ENCODE results near the gene PAFAH1B1.

The PAFAH1B1 gene

DNA sequence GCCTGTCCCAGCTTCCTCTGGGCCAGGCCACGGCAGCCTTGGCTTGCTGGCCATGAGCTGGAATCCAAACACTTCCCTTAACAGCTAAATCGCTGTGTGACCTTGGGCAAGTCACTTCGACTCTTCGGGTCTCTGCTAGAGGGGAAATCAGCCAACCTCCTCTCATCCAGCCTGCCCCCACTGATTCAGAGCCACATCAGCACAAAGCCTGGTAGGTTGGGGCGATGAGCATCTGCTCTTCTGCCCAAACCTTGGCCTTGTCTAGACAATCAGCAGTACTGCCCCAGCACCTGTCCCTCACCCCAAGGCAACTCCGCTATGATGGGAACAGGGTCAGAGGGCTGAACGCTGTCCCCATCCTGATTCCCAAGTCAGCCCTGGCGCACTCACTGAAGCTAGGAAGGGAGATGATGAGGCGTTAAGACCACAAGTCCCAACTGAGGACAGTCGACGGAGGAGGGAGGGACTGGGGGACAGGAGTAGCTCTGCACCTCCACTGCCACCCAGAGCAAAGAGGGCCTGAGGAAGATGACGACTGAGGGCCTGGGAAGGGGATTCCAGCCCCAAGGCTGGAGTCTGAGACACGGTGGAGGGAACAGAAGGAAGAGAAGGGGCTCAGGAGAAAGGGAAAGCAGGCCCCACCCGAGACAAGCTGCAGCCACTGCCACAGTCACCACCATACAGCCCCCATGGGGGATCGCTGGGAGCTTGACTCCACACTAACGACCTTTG, 116.8 kb downstream of the PAFAH1B1 start:
- H3K4me3 ChIP-seq (ENCODE audit: low read depth, low read length): peak overlapping the region; percentile 76
- DNase-seq (ENCODE audit: low read depth): no peak

DNA sequence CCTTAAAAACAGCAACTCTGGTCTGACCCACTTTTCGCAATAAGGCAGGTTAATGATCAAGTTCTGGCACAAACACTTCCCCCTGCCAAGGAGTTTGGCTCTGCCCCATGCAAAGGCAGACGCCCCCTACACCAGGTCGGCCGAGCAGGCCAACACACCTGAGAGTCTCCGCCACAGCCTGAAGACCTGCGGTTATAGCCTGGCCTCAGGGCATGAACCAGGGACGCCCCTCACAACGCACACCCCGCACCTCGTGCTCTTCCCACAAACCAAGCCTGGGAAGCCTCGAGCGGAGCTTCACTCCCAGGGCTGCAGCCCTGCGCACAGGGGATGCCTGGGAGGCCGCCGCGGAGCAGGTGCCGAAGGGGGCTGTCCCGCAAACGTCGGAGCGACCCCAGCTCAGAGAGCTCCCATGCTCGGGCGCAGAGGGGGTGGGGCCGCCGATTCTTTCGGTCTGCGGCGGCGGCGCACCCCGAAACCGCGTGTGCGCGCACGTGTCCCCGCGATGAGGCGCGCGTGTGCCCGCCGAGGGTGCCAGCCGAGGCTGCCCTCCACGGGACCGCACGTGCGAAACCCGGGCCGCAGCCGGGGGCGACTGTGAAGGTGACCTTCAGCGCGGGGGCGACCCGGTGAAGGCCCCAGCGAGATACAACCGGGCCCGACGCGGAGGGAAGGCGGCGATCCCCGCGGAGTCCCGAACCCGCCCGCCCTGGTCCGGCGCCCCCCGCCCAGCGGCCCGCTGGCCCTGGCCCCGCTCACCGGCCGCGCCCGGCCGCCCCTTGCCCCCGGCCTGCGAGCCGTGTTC, 117.6 kb downstream of the PAFAH1B1 start:
- DNase-seq (ENCODE audit: low read depth): no peak
- H3K4me3 ChIP-seq (ENCODE audit: low read depth, low read length): peak overlapping the region; percentile 76

DNA sequence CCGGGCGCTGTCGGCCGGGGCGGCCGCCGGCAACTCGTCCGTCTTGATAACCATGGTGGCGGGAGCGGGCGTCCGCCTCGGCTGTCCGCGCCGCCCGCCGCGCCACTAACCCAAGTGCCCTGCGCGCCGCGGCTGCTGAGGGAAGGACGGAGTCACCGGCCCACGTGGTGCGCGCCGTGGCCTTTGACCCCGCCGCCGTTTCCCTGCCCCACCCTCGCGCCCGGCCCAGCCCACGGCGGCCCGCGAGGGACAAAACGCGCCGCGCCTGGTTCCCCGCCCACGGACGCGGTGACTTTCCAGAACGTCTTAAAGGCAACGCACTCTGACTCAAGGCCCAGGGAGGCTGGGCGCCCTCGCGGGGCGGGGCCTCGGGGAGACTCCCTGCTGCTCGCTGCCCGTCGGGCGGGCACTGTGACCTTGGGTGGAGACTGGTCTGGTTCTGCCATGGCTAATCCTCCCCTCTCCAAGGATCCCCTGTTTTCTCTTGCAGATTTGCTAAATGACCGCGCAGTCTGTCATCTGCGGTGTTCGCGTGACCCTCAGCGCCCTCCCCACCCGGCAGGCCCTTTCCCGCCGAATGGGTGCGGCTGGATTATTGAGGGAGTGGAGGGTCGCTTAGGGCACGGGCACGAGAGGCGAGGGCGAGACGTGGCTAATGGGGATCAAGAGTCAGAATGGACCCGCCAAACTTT, 118.3 kb downstream of the PAFAH1B1 start, which contains the start of gene CLUH:
Gene CLUH (minus strand): TSS at position 157 of the 692 bp plus-strand sequence. CDS start 103 bp downstream, at position 54.
- peak; percentile 91 for DNase-seq (ENCODE audit: low read depth)

DNA sequence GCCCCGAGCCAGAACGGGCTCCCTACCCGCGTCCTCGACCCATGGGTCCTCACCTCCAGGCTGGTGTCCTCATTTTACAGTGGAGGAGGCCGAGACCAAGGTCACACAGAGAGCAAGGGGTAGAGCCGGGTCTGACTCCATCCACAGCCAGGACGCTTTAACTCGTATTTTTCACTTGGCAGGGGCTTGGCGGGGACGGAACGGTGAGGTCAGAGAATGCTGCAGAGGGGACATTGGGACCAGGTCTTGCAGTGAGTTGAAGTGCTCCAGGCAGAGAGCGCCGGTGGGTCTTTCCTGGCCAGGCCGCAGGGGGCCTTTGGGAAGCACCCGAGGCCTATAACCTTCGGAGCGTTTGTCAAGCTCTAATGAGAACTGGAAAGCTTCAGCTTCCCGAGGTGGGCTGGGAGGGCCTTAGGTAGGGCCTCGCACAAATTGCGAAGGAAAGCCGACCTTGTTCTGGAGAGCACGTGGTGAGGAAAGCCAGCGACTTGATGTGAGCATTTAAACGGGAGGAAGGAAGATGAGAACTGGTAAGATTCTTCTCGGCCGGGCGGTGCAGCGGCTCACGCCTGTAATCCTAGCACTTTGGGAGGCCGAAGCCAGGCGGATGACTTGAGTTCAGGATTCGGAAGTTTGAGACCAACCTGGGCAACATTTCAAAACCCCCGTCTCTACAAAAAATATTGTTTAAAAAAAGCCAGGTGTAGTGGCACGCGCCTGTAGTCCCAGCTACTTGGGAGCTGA, 119.0 kb downstream of the PAFAH1B1 start:
- DNase-seq (ENCODE audit: low read depth): no peak
- H3K4me3 ChIP-seq (ENCODE audit: low read depth, low read length): peak overlapping the region; percentile 76

More for the DNA sequence above, 118.3 kb downstream of the PAFAH1B1 start, which contains the start of gene CLUH:
- peak within 1 kb of the TSS; percentile 76 for H3K4me3 ChIP-seq (ENCODE audit: low read depth, low read length)

DNA sequence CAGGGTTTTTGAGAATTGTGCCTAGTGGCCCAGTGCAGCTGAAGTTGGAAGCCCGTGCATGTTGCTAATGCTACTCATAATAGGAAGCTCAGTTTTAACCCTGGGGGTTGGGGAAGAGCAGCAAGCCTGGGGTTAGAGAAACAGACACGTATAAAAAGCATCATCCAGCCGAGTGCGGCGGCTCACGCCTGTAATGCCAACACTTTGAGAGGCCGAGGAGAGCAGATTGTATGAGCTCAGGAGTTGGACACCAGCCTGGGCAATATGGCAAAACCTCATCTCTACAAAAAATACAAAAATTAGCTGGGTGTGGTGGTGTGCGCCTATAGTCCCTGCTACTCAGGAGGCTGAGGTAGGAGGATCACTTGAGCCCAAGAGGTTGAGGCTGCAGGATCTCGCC, 120.4 kb downstream of the PAFAH1B1 start:
- no peak for DNase-seq (ENCODE audit: low read depth)
- H3K4me3 ChIP-seq (ENCODE audit: low read depth, low read length): no peak overlapping the region

DNA sequence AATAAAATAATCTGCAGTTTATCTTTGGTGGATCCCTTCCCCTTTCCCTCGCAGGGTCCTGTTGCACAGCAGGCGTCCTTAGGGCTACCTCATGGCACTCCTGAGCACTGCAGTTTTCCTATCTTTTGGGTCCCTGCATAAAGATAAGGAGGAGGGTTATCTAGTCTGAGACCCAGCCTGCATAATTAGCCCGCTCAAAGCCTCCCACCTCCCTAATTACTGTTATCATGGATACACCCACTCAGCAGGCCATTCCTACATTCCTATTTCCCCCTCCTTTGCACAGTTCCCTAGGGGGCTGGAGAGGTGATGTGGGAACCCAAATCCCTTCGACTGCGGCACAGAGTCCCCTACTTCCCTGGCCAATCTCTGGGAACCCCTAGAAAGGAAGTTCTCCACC, 123.2 kb downstream of the PAFAH1B1 start:
- H3K4me3 ChIP-seq (ENCODE audit: low read depth, low read length): no peak overlapping the region
- no peak for DNase-seq (ENCODE audit: low read depth)

DNA sequence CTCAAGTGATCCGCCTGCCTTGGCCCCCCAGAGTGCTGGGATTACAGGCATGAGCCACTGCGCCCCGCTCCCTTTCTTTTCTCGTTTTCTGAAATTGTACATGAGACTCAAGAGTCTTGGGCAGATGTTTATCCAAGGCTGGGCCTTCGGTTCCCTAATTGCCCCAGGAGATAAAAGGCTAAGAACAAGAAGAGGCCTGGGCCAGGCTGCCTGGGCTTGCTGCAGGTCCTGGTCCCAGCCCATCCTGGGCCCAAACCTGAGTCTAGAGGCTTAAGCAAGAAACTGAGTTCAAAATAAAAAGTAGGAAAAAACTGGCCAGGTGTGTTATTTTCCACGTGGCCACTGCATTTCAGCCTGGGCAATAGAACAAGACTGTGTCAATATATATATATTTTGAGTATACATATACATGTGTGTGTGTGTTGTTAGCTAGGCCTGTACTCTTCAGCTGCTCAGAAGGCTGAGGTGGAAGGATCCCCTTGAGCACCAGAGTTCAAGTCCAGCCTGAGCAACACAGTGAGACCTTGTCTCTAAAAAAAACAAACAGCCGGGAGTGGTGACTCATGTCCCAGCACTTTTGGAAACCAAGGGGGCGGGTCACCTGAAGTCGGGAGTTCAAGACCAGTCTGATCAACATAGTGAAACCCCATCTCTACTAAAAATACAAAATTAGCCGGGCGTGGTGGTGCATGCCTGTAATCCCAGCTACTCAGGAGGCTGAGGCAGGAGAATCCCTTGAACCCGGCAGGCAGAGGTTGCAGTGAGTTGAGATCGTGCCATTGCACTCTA, 124.9 kb downstream of the PAFAH1B1 start:
- no peak for DNase-seq (ENCODE audit: low read depth)
- H3K4me3 ChIP-seq (ENCODE audit: low read depth, low read length): no peak overlapping the region

DNA sequence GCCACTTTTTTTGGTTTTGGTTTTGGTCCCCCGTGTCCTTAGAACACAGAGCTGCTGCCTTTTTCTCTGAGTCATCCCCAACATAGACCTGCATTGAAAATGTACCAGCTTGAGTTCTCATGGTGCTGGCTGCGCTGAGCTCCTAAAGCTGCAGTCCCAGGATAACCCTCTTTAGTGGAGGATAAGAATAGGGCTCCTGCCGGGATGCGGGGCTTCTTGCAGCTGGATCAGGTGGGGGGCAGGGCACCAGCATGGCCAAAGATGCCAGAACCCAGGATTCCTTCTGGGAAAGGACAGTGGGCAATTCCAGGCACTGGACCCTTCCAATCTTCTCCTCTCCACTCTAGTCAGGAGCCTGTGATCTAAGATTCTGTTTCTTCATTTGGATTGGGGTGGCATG, 126.4 kb downstream of the PAFAH1B1 start:
- no peak for DNase-seq (ENCODE audit: low read depth)
- H3K4me3 ChIP-seq (ENCODE audit: low read depth, low read length): no peak overlapping the region

DNA sequence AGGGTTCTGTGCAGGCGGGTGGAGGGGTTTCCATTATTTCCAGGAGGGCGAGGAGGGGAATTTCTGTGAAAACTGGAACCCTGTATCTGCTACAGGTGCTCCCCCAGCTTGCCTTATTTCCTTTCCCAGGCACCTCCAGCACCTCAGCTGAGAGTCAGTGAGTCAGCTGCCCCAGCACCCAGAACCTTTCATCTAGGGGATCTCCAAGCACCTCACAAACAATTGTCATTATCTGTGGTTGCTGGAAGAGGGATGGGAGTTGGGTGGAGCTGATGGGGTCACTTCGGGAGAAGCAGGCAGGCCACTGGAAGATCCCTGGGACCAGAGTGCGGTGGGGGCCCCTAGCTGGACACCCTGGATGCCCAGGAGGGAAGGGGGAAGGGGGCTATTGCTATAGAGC, 128.1 kb downstream of the PAFAH1B1 start:
- no peak overlapping the region for H3K4me3 ChIP-seq (ENCODE audit: low read depth, low read length)
- no peak for DNase-seq (ENCODE audit: low read depth)

DNA sequence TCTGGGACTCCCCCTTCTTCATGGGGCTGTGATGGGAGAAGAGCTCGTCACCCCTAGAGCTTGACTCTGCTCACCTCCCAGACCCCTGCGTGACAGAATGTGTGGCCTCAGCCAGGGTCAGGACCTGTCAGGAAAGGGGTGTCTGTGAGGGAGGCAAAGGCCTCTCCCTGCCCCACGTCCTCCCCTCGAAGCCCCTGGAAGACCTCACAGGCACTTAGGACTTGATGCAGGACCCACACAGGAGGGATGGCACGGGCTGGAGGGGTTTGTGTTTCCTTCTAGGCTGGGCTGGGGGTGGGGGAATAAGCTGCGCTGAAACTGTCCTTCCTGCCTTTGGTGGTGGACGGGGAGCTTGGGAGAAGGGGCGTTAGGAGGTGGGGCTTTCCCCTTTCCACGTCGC, 129.2 kb downstream of the PAFAH1B1 start:
- no peak overlapping the region for H3K4me3 ChIP-seq (ENCODE audit: low read depth, low read length)
- DNase-seq (ENCODE audit: low read depth): no peak

DNA sequence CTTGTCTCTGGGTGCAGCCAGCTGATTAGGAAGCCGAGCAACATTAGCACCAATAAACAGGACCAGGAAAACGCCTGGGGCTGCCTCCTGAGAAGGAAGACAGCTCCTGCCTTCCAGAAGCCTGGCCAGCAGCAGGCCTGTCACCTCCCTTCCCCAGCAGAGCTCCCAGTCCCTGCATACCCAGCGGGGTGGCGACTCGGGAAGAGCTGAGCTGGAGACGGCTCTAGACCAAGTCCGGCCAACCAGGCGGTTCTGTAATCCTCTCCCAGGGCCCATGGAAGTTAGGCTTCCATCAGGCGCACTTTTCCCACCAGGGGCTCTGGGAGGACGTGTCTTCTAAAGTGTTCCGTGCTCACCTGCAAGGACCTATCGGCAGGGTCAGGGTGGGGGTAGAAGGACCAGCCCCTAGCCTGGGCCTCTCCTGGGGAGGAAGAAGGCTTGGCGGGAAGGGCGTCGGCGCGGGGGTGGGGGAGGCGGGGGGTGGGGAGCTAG, 130.1 kb downstream of the PAFAH1B1 start:
- DNase-seq (ENCODE audit: low read depth): no peak
- H3K4me3 ChIP-seq (ENCODE audit: low read depth, low read length): no peak overlapping the region

DNA sequence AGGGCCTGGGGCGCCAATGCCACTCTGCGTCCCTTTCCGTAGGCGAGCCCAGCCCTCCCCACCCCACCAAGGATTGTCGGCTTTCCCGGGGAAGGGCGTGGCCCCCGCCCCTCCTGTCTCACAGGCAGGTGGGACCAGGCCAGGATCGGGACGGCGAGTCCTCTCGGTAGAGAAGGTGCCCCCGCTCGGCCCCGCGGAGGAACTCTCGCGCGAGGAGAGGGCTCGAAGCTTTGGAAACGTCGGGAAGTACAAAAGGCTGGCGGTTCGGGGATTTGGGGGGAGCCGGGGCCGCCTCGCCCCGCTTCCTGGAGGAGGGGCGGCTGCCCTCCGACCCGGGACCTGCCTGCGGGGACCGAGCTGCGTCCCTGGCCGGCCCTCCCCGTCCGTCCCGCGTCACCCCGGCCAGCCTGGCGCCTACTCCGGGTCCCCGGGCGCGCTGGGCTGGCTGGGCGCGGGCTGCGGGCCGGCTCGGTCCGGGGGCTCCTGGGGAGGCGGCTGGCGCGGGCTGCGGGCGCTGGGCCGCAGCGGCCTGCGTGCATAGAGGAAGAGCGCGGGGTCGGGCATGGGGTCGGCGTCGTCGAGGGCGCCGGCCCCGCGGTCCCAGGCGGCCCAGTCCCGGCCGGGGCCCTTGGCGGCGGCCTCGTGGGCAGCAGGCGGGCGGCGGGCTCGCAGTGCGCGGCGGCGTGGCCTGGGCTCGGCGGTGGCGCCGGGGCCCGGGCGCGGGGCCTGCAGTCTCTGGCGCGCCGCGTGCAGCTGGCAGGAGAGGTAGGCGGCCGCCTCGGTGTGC, 130.7 kb downstream of the PAFAH1B1 start:
- DNase-seq (ENCODE audit: low read depth): no peak
- H3K4me3 ChIP-seq (ENCODE audit: low read depth, low read length): peak overlapping the region; percentile 21

DNA sequence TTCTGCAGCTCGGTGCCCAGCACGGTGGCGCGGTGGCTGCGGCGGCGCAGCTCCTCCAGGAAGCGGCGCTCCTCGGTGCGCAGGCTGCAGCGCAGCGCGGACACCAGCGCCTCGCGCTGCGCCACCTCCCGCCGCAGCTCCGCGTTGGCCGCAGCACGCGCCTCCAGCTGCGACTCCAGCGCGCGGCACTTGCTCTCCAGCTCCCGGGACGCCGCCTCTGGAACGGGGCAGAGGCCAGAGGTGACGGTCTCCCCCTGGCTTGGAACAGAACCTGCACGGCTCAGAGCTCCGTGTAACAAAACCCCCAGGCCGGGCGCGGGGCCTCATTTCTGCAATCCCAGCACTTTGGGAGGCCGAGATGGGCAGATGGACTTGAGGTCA, 131.3 kb downstream of the PAFAH1B1 start:
- no peak for DNase-seq (ENCODE audit: low read depth)
- H3K4me3 ChIP-seq (ENCODE audit: low read depth, low read length): peak overlapping the region; percentile 18

DNA sequence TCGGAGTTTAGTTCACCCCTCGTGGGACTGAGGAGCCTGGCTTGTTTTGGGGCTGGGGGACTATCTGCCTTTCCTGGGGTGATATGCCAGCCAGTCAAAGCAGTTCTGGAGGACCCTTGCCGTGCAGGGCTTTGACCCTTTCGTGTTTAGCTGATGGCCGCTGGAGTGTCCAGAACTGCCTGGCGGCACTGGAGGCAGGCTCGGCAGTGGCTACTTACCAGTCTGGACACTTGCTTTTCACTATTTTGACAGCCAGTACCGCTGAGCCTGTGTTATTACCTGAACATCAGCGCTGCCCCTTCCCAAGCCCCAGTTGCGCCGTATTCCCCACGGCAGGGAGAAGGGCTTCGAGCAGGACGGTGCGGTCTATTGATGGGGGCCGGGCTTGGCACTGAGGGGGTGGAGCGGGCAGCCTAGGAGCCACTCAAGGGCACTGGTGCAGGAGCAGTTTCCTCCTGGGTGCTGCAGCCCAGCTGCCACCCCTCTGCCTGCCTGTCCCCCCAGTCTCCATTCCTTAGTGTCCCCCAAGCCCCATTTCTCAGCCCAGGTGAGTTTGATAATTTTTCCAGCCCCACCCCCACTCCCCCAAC, 137.4 kb downstream of the PAFAH1B1 start:
- no peak overlapping the region for H3K4me3 ChIP-seq (ENCODE audit: low read depth, low read length)
- DNase-seq (ENCODE audit: low read depth): no peak

DNA sequence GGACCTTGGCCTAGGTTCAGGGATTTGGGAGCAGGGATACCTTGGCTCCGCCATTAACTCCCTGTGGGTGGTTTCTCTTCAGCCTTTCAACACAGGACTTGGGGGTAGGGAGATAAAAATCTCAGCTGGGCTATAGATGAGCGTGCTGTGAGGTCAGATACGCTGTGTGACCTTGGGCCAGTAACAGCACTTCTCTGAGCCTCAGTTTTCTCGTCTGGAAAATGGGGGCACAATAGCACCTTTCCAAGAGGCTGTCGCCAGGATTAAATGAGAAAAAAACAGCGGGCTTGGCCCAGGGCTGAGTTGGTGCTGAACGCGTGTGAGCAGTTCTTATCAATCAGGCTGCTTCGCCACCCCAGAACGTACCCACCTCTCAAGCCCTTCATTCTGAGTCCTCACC, 138.4 kb downstream of the PAFAH1B1 start:
- DNase-seq (ENCODE audit: low read depth): no peak
- H3K4me3 ChIP-seq (ENCODE audit: low read depth, low read length): no peak overlapping the region

DNA sequence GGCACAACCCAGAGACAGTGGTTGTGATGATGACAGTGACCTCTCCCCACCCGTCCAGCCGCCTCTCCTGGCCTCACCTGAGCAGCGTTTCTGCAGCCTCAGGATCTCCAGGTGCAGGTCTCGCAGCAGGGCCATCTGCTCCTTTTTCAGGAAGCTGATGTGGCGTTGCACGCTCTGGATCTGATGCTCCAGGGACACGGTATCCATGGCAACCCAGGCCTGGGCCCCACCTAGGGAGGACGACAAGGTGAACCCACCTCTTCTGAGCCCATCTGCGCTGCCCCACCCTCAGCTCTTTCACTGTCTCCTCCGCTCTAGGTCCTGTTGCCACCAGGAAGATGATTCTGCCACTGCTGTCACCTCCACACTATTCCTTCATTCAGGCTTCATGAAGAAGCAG, 141.5 kb downstream of the PAFAH1B1 start:
- no peak for DNase-seq (ENCODE audit: low read depth)
- no peak overlapping the region for H3K4me3 ChIP-seq (ENCODE audit: low read depth, low read length)
